AG08395 (cell line): ENCODE results near the gene PCDHA4.
A peak's percentile ranks its signal among the peaks of the same experiment; 100 is the strongest.
"Not testable (repeated sequence)": the region's sequence is repeated elsewhere in the genome, so short reads cannot be mapped to it uniquely, and the experiment has no call there.

Source experiments
- DNase-seq: peaks from one replicate; pipeline ENCODE4 v3.0.0; 2012; ENCODE audit warnings: mixed read lengths, low spot score

The PCDHA4 gene

DNA sequence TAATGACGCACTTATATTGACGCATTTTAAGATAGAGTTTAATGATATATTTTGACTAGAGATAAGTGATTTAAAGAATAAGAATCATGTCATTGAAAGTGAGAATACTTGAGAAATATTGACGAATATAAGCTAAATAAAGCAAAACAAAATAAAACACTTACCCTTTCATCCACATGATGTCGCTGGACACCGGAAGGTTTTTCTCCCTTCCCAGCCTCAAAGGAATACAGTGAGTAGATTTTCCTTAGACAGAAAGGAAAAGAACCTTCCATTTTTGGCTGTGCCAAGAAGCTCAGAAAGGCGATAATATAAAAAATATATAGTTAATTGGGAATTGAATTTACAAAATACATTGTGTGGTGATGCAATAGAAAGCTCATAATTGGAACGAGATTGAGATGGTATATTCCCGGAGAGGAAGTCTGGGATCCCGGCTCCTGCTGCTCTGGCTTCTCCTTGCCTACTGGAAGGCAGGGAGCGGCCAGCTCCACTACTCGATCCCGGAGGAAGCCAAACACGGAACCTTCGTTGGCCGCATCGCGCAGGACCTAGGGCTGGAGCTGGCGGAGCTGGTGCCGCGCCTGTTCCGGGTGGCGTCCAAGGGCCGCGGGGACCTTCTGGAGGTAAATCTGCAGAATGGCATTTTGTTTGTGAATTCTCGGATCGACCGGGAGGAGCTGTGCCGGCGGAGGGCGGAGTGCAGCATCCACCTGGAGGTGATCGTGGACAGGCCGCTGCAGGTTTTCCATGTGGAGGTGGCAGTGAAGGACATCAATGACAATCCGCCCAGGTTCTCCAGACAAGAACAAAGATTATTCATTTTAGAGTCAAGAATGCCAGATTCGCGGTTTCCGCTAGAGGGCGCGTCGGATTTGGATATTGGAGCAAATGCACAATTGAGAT lies 14.8 kb downstream of the PCDHA4 start, which contains the start of gene PCDHA5:
PCDHA5 (plus strand) TSS at position 239 of the 906 bp plus-strand sequence.
- no peak for DNase-seq

GRCh38 chr5:140822281-140822629 lies 15.4 kb downstream of the PCDHA4 start:
- DNase-seq: no peak

DNA sequence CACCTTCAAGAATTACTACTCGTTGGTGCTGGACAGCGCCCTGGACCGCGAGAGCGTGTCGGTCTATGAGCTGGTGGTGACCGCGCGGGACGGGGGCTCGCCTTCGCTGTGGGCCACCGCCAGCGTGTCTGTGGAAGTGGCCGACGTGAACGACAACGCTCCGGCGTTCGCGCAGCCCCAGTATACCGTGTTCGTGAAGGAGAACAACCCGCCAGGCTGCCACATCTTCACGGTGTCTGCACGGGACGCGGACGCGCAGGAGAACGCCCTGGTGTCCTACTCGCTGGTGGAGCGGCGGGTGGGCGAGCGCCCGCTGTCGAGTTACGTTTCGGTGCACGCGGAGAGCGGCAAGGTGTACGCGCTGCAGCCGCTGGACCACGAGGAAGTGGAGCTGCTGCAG lies 16.1 kb downstream of the PCDHA4 start:
- not testable (repeated sequence) for DNase-seq

DNA sequence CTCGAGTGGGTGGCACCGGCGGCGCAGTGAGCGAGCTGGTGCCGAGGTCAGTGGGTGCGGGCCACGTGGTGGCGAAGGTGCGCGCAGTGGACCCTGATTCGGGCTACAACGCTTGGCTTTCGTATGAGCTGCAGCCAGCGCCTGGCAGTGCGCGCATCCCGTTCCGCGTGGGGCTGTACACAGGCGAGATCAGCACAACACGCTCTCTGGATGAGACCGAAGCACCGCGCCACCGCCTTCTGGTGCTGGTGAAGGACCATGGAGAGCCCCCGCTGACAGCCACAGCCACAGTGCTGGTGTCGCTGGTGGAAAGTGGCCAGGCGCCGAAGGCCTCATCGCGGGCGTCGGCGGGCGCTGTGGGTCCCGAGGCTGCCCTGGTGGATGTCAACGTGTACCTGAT lies 16.6 kb downstream of the PCDHA4 start:
- no peak for DNase-seq

DNA sequence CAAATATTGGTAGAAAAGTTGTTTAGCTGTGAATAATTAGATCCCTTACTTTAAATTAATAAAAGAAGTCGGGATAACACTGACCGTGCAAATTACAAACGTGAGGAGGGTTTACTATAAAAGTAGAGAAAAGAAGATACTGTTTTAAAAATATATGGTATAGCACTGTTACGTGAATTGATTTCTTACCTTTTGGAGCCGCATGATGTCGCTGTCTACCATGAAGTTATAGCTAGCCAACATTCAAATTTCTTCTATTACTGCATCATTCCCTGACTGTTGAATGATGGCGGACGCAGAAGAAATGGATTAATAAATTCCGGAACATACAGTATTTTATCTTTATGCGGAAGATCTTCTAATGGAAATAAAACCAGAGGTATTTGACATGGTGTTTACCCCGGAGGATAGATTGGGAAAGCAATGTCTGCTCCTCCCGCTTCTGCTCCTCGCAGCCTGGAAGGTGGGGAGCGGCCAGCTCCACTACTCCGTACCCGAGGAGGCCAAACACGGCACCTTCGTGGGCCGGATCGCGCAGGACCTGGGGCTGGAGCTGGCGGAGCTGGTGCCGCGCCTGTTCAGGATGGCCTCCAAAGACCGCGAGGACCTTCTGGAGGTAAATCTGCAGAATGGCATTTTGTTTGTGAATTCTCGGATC lies 21.0 kb downstream of the PCDHA4 start, which contains the start of gene PCDHA6:
PCDHA6 (plus strand) TSS at position 257 of the 658 bp plus-strand sequence; CDS start at position 389, 132 bp downstream.
- DNase-seq: no peak

GRCh38 chr5:140828362-140828737 lies 21.5 kb downstream of the PCDHA4 start:
- no peak for DNase-seq

GRCh38 chr5:140829511-140830501 lies 22.9 kb downstream of the PCDHA4 start:
- DNase-seq: not testable (repeated sequence)

- peak; percentile 16 for DNase-seq
Measured at GRCh38 chr5:140833993-140834392, 27.1 kb downstream of the PCDHA4 start, which contains the start of gene PCDHA7. Gene PCDHA7, plus strand, starts transcription at chr5:140834269. Its CDS starts 115 bp downstream, at chr5:140834384.

GRCh38 chr5:140834439-140835008 lies 27.7 kb downstream of the PCDHA4 start:
- DNase-seq: not testable (repeated sequence)

DNA sequence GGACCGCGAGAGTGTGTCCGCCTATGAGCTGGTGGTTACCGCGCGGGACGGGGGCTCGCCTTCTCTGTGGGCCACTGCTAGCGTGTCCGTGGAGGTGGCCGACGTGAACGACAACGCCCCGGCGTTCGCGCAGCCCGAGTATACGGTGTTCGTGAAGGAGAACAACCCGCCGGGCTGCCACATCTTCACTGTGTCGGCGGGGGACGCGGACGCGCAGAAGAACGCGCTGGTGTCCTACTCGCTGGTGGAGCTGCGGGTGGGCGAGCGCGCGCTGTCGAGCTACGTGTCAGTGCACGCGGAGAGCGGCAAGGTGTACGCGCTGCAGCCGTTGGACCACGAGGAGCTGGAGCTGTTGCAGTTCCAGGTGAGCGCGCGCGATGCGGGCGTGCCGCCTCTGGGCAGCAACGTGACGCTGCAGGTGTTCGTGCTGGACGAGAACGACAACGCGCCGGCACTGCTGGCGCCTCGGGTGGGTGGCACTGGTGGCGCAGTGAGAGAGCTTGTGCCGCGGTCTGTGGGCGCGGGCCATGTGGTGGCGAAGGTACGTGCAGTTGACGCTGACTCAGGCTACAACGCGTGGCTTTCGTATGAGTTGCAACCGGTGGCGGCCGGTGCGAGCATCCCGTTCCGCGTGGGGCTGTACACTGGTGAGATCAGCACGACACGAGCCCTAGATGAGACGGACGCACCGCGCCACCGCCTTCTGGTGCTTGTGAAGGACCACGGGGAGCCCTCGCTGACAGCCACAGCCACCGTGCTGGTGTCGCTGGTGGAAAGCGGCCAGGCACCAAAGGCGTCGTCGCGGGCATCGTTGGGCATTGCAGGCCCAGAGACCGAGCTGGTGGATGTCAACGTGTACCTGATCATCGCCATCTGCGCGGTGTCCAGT lies 29.0 kb downstream of the PCDHA4 start:
- DNase-seq: no peak

DNA sequence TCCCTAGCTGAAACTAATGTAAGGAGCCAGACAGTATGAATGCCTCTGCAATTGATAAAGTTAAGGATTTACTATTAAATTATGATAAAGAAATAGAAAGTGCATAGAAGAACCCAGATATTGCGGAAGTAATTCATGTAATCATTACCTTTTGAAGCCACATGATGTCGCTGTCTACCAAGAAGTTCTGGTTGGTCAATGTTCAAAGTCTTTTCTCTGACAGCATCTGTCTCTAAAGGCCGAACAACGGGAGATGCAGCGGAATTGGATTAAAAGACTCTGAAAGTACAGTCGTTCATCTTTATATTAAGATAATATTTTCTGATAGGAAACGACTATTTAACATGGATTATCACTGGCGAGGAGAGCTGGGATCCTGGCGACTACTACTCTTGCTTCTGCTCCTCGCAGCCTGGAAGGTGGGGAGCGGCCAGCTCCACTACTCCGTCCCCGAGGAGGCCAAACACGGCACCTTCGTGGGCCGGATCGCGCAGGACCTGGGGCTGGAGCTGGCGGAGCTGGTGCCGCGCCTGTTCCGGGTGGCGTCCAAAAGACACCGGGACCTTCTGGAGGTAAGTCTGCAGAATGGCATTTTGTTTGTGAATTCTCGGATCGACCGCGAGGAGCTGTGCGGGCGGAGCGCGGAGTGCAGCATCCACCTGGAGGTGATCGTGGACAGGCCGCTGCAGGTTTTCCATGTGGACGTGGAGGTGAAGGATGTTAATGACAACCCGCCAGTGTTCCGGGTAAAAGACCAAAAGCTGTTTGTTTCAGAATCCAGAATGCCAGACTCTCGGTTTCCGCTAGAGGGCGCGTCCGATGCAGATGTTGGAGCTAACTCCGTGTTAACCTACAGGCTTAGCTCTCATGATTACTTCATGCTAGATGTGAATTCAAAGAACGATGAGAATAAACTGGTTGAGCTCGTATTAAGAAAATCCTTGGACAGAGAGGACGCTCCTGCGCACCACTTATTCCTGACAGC lies 34.4 kb downstream of the PCDHA4 start, which contains the start of gene PCDHA8:
PCDHA8 (plus strand) TSS at position 210 of the 985 bp plus-strand sequence; CDS start at position 345, 135 bp downstream.
- DNase-seq: no peak

GRCh38 chr5:140842798-140843733 lies 36.2 kb downstream of the PCDHA4 start:
- DNase-seq: no peak

DNA sequence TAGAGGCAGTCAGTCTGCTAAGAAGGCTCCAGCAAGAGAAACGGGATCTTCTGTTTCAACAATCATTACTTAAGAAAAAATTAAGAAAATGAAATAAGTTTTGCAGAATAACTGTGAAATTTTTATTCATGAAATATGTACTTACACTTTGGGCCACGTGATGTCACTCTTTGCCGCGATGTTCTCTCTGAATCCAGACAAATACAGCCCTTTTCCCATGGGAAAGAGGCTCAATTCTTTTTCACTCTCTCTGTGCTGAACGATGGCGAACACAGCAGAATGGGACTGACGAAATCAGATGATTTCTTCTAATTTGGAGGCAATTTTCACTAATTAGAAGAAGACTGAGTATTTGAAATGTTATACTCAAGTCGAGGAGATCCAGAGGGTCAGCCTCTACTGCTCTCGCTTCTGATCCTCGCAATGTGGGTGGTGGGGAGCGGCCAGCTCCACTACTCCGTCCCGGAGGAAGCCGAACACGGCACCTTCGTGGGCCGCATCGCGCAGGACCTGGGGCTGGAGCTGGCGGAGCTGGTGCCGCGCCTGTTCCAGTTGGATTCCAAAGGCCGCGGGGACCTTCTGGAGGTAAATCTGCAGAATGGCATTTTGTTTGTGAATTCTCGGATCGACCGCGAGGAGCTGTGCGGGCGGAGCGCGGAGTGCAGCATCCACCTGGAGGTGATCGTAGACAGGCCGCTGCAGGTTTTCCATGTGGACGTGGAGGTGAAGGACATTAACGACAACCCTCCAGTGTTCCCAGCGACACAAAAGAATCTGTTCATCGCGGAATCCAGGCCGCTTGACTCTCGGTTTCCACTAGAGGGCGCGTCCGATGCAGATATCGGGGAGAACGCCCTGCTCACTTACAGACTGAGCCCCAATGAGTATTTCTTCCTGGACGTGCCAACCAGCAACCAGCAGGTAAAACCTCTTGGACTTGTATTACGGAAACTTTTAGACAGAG lies 41.6 kb downstream of the PCDHA4 start, which contains the start of gene PCDHA9:
PCDHA9 (plus strand) TSS at position 244 of the 964 bp plus-strand sequence; CDS start at position 358, 114 bp downstream.
- DNase-seq: not testable (repeated sequence)

GRCh38 chr5:140849831-140850634 lies 43.2 kb downstream of the PCDHA4 start:
- not testable (repeated sequence) for DNase-seq
